ENCODE results near the gene ENPP5. TPM values are rescaled to one million over a fixed set of nuclear protein-coding genes. Genes with fewer than 3 reads are reported as not detected.
"Not testable (repeated sequence)": the region's sequence is repeated elsewhere in the genome, so short reads cannot be mapped to it uniquely, and the experiment has no call there.

The ENPP5 gene
- polyA plus RNA-seq, 4 donors, result 9.6 to 18.5 (median 16.7) TPM

DNA sequence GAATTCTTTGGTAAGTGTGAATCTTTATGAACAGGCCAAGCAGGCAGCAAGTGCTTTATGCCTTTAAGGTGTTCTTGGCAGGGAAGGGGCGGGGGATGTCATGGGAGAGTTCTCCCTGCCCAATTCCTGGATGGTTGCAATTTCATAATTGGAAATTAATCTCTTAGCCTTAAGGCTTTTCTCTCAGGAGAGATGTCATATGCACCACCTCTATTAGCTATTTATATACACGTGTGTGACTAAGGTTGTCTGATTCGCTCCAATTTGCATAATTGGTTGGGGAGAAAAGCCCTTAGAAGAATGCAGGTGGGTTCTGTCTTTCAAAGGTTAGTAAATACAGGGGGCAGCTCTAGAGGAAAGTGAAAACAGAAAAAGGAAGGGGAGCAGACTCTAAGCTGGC, 5.2 kb upstream of the ENPP5 start:
- no peak for DNase-seq (ENCODE audit: low read depth in 4 of 4, low spot score in 3 of 4)

DNA sequence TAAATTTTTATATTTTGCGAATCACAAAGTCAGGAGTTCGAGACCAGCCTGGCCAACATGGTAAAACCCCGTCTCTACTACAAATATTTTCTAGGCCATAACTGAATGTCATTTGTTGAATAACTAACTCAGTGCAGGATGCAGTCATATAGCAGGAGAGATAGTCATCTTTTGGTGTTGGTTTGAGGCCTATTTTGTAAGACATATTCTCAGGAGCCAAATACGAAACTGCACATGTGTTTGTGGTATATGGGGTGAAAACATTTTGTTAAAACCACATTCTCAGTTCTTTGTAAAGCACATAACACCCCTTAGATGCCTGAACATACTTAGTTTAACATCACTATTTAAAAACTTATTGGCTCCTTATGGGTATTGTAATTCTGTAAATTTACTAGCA, 4.7 kb upstream of the ENPP5 start:
- DNase-seq (ENCODE audit: low read depth in 4 of 4, low spot score in 3 of 4), result no peak

DNA sequence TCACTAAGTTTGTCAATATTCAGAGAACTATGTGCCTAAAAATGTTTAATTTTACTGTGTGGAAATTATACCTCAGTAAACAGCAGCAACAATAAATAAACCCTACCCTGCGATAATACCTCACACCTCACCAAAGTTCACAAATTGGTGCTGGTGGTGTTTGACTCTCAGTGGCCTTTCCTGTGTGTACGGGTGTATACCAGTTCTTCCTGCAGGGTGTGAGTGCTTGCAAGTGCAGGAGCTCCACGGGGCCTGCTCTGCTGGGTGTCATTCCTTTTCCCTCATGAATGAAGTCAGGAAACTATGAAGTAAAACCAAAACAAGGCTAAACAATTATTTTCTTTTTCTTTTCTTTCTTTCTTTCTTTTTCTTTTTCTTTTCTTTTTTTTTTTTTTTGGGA, 4.1 kb upstream of the ENPP5 start:
- DNase-seq (ENCODE audit: low read depth in 4 of 4, low spot score in 3 of 4), result no peak

DNA sequence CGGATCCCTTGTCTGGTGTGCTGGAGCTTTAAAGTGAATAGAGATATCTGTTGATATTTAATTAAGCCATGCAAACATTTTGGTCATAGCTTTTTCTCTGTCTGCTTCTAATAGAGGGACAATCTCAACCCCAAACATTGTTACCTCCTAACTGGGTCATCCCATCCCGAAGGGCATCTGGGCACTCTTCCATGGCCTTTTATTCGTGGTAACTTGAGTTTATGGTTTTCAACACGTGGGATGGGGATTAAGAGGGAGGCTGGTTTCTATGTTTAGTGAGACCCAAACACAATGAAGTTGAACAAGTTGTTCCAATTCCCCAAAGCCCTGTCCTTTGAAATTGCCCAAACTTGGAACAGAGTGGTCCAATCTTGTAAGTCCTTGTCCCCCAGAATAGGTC, 1.4 kb upstream of the ENPP5 start:
- DNase-seq (ENCODE audit: low read depth in 4 of 4, low spot score in 3 of 4), result no peak

DNA sequence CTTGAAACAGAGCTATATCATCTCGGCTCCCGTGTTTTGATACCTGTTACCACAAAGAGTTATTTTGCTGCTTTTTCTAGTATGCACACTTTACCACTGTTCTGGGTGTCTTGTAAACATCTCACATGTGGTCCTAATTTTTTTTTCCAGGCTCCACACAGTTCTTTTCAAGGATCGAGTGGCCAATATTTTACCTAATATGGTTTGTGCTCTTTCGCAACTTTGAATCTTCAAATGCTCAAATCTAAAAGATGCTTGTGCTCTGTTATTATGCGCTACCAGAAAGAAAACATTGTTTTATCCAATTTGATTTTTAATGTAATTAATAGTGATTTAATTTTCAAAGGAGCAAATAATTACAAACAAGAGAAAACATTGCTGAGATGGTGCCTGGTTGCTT, 10.7 kb downstream of the ENPP5 start:
- DNase-seq (ENCODE audit: low read depth in 4 of 4, low spot score in 3 of 4), result no peak

DNA sequence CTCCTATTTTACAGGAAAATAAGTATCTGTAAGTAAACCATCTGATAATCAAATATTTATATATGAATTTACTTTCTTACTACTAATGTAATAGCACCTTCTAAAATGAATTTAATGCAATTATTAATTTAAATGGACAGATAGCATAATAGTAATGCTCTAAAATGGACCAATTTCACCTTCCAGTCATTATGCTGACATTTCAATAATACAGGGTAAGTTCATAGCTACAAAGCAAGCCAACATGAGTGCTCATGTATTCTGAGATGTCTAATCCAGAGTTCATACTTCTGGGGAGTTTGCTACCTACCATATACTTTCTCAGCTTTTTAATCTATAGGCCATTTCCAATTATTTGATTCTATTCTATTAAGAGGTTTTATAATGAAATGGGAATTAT, 11.6 kb downstream of the ENPP5 start:
- no peak for DNase-seq (ENCODE audit: low read depth in 4 of 4, low spot score in 3 of 4)

DNA sequence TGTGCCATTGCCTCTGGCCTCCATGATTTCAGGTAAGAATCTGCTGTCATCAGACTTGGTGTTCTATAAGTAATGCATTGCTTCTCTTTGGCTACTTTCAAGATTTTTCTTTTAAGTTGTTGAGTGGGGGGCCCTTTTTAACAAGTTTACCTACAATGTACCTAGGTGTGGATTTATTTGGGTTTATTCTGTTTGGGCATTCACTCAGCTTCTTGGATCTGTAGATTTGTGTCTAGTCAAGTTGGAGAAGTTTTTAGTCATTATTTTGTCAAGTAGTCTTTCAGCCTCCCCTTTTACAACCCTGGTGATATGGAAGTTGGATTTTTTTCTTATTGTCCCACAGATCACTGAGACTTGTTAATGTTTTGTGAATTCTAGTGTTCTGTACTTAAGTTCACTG, 14.1 kb downstream of the ENPP5 start:
- DNase-seq (ENCODE audit: low read depth in 4 of 4, low spot score in 3 of 4), result no peak

DNA sequence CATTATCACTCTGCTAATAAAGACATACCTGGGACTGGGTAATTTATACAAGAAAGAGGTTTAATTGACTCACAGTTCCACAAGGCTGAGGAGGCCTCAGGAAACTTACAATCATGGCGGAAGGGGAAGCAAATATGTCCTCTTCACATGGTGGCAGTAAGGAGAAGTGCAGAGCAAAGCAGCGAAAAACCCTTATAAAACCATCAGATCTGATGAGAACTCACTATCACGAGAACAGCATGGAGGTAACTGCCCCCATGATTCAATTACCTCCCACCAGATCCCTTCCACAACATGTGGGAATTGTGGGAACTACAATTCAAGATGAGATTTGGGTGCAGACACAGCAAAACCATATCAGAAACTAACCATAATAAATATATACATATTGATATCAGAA, 21.7 kb downstream of the ENPP5 start:
- DNase-seq (ENCODE audit: low read depth in 4 of 4, low spot score in 3 of 4), result not testable (repeated sequence)

DNA sequence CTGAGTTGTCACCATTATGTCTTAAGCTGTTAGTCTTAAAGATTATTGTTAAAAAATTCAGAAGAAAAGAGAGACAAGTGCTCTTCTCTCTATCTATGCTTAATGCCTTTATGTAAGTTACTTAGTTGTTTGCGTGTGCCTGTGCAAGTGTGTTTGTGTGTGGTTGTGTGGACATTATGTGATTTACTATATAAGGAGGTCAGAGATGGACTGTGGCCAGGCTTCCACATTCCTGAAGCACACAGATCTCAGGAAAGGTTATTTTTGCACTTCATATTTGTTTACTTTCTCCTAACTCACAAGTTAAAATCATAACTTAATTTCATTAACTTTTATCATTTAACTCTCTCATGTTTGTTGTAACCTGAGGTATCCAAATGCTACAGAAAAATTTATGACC, 26.5 kb downstream of the ENPP5 start:
- DNase-seq (ENCODE audit: low read depth in 4 of 4, low spot score in 3 of 4), result no peak

DNA sequence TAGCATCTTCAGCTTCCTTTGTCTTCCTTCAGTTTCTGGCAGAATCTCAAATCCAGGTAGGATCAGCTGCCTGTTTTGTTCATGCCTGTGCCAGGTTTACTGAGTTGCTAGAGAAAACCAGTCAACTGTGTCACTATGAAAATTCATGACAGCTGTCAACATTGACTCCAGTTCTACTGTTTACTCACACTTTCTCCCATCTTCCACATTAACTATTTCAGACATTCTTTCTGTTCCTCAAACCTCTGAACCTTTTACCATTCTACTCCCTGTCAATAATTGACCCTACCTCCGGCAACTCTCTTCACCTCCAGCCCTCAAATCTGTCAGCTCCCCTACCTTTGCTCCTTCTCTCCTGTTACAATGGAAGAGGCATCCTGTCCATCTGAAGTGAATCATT, 32.5 kb downstream of the ENPP5 start:
- no peak for DNase-seq (ENCODE audit: low read depth in 4 of 4, low spot score in 3 of 4)

DNA sequence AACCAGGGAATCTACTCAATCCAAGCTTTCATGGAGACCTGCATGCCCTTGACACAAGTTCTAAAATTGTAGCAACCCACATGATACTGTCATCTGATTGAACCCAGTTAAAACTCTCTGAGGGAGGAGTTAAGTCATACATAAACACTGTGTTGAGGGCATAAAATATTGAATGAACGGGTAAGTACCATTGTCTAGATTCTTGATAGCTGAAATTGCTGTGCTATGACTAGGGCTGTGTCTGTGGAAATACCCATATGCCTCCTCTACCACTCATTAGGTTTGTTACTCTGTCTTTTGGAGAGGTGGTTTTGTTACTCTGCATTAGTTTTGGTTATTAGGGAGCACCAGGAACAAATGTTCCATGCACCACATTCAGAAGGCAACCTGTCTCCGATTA, 33.4 kb downstream of the ENPP5 start:
- no peak for DNase-seq (ENCODE audit: low read depth in 4 of 4, low spot score in 3 of 4)

DNA sequence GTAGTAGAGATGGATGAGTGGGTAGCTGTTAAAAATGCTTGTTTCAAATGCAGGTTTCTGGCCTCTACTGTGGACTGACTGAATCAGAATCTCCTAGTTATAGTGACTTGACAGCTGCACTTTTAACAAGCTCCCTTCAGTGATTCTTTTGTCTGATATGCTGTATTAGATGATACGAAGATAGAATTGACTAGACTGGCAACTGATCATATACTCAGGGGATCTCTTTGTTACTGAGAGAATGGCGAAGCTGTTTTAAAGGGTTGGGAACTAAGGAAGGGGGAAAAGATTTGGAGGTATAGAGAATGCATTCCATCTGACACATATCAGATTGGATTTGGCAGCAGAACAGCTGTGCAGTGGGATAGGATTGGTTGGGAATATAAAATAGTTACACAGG, 33.9 kb downstream of the ENPP5 start:
- DNase-seq (ENCODE audit: low read depth in 4 of 4, low spot score in 3 of 4), result no peak

DNA sequence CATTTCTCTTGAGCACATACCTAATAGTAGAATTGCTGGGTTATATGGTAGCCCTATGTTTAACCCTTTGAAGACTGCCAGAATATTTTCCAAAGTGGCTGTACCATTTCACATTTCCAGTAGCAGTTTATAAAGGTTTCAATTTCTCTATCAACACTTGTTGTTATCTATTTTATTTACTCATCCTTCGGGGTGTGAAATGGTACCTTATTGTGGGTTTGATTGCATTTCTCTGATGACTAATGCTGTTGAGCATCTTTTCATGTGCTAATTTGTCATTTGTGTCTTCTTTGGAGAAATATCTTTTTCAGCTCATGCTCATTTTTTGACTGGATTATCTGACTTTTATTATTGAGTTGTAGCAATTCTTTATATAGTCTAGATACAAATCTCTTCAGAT, 35.6 kb downstream of the ENPP5 start:
- no peak for DNase-seq (ENCODE audit: low read depth in 4 of 4, low spot score in 3 of 4)

DNA sequence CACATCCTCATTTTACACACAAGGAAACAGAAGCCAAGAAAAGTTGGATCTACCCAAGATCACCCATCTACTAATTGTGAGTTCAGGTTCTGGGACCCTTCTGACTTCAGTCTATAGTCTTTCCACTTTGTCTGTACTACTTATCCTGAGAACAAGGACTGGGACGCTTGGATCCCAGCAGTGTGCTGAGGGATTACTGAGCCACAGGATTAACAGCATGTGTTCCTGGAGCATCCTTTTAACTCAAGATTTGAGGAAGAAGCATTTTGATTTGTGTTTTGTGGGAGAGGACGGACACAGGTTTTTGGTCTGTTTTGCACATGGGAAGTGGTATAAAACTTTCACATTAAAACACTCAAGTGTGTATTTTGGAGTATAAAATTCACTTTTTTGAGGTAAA, 36.6 kb downstream of the ENPP5 start:
- DNase-seq (ENCODE audit: low read depth in 4 of 4, low spot score in 3 of 4), result no peak

DNA sequence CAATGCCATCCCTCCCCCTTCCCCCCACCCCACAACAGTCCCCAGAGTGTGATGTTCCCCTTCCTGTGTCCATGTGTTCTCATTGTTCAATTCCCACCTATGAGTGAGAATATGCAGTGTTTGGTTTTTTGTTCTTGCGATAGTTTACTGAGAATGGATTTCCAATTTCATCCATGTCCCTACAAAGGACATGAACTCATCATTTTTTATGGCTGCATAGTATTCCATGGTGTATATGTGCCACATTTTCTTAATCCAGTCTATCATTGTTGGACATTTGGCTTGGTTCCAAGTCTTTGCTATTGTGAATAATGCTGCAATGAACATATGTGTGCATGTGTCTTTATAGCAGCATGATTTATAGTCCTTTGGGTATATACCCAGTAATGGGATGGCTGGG, 39.5 kb downstream of the ENPP5 start:
- not testable (repeated sequence) for DNase-seq (ENCODE audit: low read depth in 4 of 4, low spot score in 3 of 4)

DNA sequence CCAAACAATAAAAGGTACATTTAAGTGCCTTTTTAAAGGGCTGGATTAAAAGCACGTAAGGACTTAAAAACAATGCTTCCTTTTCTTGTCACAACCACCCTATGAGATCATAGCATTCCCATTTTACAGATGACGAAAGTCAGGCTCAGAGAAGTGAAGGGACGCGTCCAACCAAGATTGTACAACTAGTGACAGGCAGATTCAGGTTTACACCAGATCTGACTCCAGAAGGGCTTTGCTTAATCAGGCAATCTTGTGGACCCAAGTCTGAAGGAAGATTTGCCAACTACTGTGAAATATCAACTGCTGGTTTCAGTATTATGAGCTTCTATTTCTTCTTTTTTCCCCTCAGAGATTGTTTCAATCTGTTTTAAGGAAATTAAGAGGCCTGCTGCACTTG, 40.1 kb downstream of the ENPP5 start:
- DNase-seq (ENCODE audit: low read depth in 4 of 4, low spot score in 3 of 4), result no peak

DNA sequence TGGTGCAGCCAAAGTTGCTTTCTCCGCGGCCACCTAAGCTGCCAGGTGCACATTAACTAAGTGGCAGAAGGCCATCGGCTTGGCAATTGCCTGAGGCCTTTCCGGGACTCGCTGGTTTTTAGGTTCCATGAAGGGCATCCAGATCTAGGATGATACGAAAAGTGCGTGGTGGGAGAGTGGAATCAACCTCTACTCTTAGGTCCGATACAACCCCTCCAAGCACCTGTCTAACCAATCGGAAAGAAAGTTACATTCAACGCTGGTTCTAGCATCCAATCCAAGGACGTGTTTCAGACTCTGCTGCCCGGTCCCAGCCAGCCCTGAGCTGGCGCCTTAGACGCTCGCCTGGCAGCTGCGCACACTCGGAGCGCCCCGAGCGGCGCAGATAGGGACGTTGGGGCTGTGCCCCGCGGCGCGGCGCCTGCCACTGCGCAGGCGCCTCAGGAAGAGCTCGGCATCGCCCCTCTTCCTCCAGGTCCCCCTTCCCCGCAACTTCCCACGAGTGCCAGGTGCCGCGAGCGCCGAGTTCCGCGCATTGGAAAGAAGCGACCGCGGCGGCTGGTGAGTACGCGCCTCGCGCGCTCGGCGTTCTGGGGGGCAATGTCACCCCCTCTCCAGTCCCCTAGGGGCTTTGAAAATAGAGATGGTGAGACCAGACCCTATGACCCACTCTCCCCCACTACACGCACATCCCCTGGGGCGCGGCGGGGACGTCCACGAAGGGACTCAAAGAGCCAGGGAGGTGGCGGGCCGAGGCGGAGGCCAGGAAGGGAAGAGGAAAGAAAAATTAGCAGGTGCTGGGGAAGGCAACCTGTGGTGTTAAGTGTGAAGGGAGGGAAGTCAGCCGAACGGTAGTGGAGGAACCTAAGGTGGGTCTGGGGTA, 40.9 kb downstream of the ENPP5 start, which contains the start of gene ENPP4:
Gene ENPP4, plus strand, starts transcription at position 361 of the 883 bp plus-strand sequence. CDS start 9,595 bp downstream, outside the sequence.
- peak; percentile 90 to 91 (median 90) for DNase-seq (ENCODE audit: low read depth in 4 of 4, low spot score in 3 of 4)

DNA sequence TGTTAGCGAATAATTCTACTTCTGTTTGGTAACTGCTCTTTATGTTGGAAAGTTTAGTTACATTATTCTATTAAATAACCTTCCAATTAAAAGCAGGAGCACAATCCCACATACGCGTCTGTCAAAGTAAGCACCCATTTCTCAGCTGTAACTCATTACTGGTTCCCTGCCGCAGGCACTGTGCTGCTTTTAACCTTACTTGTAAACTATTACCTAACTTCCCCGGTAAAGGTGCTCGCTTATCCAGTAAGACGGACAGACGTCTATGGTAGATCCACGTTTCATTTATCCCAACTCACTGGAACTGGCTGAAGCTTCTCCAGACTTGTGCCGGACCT, 41.5 kb downstream of the ENPP5 start:
- DNase-seq (ENCODE audit: low read depth in 4 of 4, low spot score in 3 of 4), result no peak

DNA sequence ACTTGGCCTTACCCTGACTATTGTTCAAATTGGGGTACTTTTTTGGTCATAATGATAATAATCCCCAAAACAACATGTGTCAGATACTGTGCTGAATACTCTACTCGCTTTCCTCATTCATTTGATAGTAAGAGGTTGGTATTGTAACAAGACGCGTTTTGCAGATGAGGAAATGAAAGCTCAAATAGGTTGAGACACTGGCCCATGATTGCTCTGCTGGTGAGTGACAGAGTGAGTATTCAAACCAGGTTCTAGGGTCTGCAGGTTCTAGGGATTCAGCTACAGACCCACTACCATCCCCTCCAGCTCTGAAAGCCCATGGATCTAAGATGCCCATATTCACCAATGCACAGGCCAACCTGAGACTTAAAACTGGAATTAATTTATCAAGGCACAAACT, 42.3 kb downstream of the ENPP5 start:
- DNase-seq (ENCODE audit: low read depth in 4 of 4, low spot score in 3 of 4), result no peak

DNA sequence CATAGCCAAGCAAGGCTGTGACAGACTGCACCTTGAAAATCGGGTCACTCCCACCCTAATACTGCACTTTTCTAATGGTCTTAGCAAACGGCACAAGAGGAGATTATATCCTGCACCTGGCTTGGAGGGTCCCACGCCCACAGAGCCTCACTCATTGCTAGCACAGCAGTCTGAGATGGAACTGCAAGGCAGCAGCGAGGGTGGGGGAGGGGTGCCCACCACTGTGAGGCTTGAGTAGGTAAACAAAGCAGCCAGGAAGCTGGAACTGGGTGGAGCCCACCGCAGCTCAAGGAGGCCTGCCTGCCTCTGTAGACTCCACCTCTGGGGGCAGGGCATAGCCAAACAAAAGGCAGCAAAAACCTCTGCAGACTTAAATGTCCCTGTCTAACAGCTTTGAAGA, 51.1 kb downstream of the ENPP5 start:
- not testable (repeated sequence) for DNase-seq (ENCODE audit: low read depth in 4 of 4, low spot score in 3 of 4)

DNA sequence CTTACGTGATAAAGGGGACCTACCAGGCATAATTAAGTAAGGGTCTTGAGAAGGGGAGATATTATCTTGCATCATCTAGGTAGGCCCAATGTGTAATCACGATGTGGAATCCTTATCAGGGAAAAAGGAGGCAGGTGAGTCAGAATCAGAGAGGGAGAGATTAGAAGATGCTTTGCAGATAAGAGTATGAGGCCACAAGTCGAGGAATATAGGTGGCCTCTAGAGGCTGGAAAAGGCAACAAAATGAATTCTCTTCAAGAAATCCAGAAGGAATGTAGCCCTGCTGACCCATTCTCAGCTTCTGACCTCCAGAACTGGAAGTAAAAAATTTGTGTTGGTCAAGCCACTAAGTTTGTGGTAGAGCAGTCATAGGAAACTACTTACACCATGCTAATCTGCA, 51.9 kb downstream of the ENPP5 start:
- no peak for DNase-seq (ENCODE audit: low read depth in 4 of 4, low spot score in 3 of 4)

DNA sequence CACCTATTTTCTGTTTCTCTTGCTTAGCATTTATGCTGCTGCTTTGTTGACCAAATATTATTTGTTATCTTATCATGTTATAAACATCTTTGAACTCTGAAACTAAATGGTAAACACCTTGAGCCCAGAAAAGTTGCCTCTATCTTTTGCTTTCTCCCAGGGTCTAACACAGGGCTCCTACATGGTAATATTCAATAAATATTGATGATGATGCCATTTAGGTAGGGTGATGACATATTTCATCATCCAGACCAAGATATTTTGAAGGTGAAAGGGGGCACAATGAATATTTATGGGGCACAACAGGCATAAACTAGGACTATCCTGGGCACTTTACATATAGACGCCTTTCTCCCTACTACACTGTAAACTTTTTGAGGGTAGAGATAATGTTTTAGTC, 52.6 kb downstream of the ENPP5 start:
- no peak for DNase-seq (ENCODE audit: low read depth in 4 of 4, low spot score in 3 of 4)

DNA sequence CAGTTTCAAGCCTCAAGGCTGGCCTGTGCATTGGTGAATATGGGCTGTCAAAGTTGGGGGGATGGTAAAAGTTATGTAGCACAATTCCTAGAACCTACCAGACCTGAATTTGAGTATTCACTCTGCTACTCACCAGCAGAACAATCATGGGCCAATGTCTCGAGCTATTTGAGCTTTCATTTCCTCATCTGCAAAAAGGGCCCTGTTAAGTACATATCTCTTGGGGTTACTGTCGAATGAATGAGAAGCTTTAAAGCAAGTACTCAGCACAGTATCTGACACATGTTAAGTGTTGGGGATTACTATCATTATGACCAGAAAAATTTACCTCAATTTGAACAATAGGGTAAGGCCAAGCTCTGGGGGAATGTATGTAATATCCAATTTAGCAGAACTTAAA, 54.5 kb downstream of the ENPP5 start:
- no peak for DNase-seq (ENCODE audit: low read depth in 4 of 4, low spot score in 3 of 4)
